Neural progenitor cell (in vitro differentiated cells): ENCODE results near the gene ZBED5. TPM values are rescaled to one million over a fixed set of nuclear protein-coding genes. Genes with fewer than 3 reads are reported as not detected.

Experiments
- DNase-seq: peaks from one replicate; pipeline ENCODE4 v3.0.0-alpha.2; 2016; ENCODE audit warnings: low spot score
- H2AFZ ChIP-seq: fragments of 200-600 bp; sonication (generic); replicated peaks from 2 replicates; pipeline ENCODE4 v1.6.1; 2016; ENCODE audit warnings: antibody characterized with exemption
- H3F3A ChIP-seq: fragments of 200-600 bp; sonication (generic); 2 replicates; pipeline ENCODE4 v1.6.1; 2016; ENCODE audit warnings: antibody characterized with exemption, low read depth
- H3K27ac ChIP-seq: fragments of 200-600 bp; sonication (generic); 2 replicates; pipeline ENCODE4 v1.5.1; 2016; ENCODE audit warnings: mild to moderate bottlenecking
- H3K27me3 ChIP-seq: fragments of 200-600 bp; sonication (generic); 2 replicates; pipeline ENCODE4 v1.6.1; 2016; ENCODE audit warnings: mild to moderate bottlenecking, moderate library complexity
- H3K36me3 ChIP-seq: fragments of 200-600 bp; sonication (generic); 2 replicates; pipeline ENCODE4 v1.5.1; 2016
- H3K4me1 ChIP-seq: fragments of 200-600 bp; sonication (generic); 2 replicates; pipeline ENCODE4 v1.6.1; 2016; ENCODE audit warnings: mixed run types
- H3K4me2 ChIP-seq: fragments of 200-600 bp; sonication (generic); 2 replicates; pipeline ENCODE4 v1.6.1; 2016
- H3K4me3 ChIP-seq: fragments of 200-600 bp; sonication (generic); 2 replicates; pipeline ENCODE4 v1.5.1; 2016
- H3K79me2 ChIP-seq: fragments of 200-600 bp; sonication (generic); 2 replicates; pipeline ENCODE4 v1.6.1; 2016; ENCODE audit warnings: low read depth
- H3K9ac ChIP-seq: fragments of 200-600 bp; sonication (generic); 2 replicates; pipeline ENCODE4 v1.6.1; 2016
- H3K9me3 ChIP-seq: fragments of 200-600 bp; sonication (generic); 2 replicates; pipeline ENCODE4 v1.5.1; 2016; ENCODE audit warnings: low read depth
- H4K20me1 ChIP-seq: fragments of 200-600 bp; sonication (generic); 2 replicates; pipeline ENCODE4 v1.6.1; 2016; ENCODE audit warnings: low read depth
- H3K27ac Mint-ChIP-seq: 3 replicates; pipeline ENCODE4 v1.8.0; 2021; ENCODE audit warnings: mixed read lengths
- H3K27me3 Mint-ChIP-seq: 2 replicates; pipeline ENCODE4 v1.8.0; 2022; ENCODE audit warnings: low read depth, mild to moderate bottlenecking, inconsistent platforms, moderate library complexity, mixed read lengths; ENCODE audit not compliant: insufficient read depth
- H3K36me3 Mint-ChIP-seq: 3 replicates; pipeline ENCODE4 v1.8.0; 2021; ENCODE audit warnings: mixed read lengths
- H3K4me1 Mint-ChIP-seq: 3 replicates; pipeline ENCODE4 v1.8.0; 2021; ENCODE audit warnings: mixed read lengths
- H3K4me3 Mint-ChIP-seq: 3 replicates; pipeline ENCODE4 v1.8.0; 2021; ENCODE audit warnings: mild to moderate bottlenecking, moderate library complexity, mixed read lengths
- H3K9me3 Mint-ChIP-seq: 3 replicates; pipeline ENCODE4 v1.8.0; 2020; ENCODE audit warnings: mixed read lengths
- EZH2 ChIP-seq: fragments of 200-600 bp; sonication (generic); IDR thresholded peaks from 2 replicates; pipeline ENCODE4 v1.6.1; 2017; ENCODE audit warnings: antibody characterized with exemption, mild to moderate bottlenecking, moderate library complexity
- EZH2phosphoT487 ChIP-seq: fragments of 200-600 bp; sonication (generic); IDR thresholded peaks from 2 replicates; pipeline ENCODE4 v1.6.1; 2017; ENCODE audit warnings: antibody characterized with exemption
- total RNA-seq: library from RNA; depleted of rRNA; stranded (reverse); fragments of >200 nt; gene quantifications from 2 replicates; pipeline ENCODE4 v1.2.3, GENCODE V29; 2015; ENCODE audit warnings: low replicate concordance
- TF ChIP-seq, protein P1 (sequence below): fragments of 200-600 bp; sonication (generic); IDR thresholded peaks from 2 replicates; pipeline ENCODE4 v1.5.1; 2017; ENCODE audit warnings: antibody characterized with exemption, mild to moderate bottlenecking

The ZBED5 gene
- total RNA-seq, 1 donor from 2014 or later: 87.9 TPM

DNA sequence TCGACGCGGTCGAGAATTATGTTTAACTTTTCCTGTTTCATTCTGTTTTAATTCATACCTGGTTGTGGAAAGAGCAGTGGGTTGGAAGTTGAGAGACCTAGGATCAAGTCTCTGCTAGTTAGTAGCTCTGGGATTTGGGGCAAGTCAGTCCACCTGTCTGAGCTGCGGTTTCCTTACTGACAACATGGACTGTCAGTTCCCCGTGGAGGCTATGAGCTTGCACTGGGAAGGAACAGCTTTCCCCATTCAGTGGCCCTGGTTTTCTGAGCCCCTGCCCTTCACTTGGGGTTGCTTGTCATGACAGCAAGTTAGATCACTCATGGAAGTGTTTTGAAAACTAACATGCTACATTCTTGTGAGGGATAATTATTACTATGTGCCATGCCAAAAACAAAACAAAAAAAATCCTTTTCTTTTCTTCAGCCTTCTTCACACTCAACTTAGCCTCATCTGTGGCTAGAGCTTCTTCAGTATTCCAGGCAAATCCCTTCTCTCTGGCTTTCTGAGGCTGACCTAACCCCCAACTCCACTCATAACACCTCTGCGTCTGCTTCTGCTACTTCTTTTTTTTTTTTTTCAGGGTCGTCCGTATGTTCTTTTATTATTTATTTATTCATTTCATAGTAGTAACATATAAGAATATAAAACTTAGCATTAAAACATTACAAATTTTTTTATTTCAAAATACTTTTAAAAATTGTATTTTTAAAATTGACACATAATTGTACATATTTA, 43.0 kb upstream of the ZBED5 start:
- no peak overlapping the region for H3K4me3 ChIP-seq
- Mint-ChIP-seq H3K27me3 (no peaks in the 10 kb centered on the region), H3K9me3 (no peaks in the 10 kb centered on the region), H3K4me3 (no peak overlapping the region), H3K4me1 (peaks cover 30% of the 10 kb centered on the region), H3K27ac (peak overlapping the region; percentile 46), H3K36me3 (peaks cover 2% of the 10 kb centered on the region)
- no peak overlapping the region for H3K4me2 ChIP-seq
- no peak overlapping the region for H3K9ac ChIP-seq
- H3F3A ChIP-seq: no peaks in the 10 kb centered on the region
- H3K9me3 ChIP-seq: no peaks in the 10 kb centered on the region
- no peaks in the 10 kb centered on the region for H3K79me2 ChIP-seq
- H3K27ac ChIP-seq: no peak overlapping the region
- DNase-seq: no peak
- no peaks in the 10 kb centered on the region for H3K4me1 ChIP-seq
- TF ChIP-seq, protein P1, sequence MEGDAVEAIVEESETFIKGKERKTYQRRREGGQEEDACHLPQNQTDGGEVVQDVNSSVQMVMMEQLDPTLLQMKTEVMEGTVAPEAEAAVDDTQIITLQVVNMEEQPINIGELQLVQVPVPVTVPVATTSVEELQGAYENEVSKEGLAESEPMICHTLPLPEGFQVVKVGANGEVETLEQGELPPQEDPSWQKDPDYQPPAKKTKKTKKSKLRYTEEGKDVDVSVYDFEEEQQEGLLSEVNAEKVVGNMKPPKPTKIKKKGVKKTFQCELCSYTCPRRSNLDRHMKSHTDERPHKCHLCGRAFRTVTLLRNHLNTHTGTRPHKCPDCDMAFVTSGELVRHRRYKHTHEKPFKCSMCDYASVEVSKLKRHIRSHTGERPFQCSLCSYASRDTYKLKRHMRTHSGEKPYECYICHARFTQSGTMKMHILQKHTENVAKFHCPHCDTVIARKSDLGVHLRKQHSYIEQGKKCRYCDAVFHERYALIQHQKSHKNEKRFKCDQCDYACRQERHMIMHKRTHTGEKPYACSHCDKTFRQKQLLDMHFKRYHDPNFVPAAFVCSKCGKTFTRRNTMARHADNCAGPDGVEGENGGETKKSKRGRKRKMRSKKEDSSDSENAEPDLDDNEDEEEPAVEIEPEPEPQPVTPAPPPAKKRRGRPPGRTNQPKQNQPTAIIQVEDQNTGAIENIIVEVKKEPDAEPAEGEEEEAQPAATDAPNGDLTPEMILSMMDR: no peak
- no peaks in the 10 kb centered on the region for H4K20me1 ChIP-seq
- H3K27me3 ChIP-seq: no peaks in the 10 kb centered on the region
- H2AFZ ChIP-seq: peak overlapping the region; percentile 4
- H3K36me3 ChIP-seq: no peaks in the 10 kb centered on the region

DNA sequence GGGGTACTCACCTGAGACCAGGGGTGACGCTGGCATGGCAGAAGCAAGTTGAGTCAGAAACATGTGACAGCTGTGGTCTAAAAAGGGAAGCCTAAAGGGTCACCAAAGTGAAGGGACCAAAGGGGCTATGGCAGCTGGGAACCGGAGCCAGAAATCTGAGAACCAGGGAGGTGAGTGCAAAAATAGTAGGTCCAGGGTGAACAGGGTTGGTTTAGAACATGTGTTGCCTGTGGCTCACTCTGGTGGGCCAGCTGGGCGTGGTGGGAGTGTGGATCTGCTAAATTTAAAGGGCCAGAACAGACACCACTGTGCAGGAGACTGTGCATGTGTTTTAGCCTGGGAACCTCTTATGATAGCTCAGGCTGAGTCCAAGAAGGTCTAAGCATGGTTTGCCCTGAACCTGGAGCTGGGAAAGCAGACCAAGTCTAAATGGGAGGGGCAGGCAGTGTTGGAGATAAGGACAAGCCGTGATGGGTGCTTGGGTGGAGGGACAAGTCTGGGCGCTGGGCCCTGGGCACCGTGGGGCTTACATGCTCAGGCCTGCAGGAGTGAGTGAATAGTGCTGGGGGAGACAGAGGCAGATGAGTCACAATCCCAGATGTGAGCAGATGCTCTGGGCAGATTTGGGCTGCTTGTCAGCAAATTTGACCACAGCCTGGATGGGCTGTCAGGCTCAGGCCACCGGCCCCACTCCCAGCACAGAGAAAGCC, 41.4 kb upstream of the ZBED5 start:
- Histone ChIP-seq H4K20me1 (no peaks in the 10 kb centered on the region), H3K27me3 (no peaks in the 10 kb centered on the region), H3F3A (no peaks in the 10 kb centered on the region), H2AFZ (no peak overlapping the region), H3K4me1 (no peaks in the 10 kb centered on the region), H3K9ac (no peak overlapping the region), H3K4me2 (no peak overlapping the region), H3K4me3 (no peak overlapping the region), H3K9me3 (no peaks in the 10 kb centered on the region), H3K36me3 (no peaks in the 10 kb centered on the region), H3K27ac (no peak overlapping the region), H3K79me2 (no peaks in the 10 kb centered on the region)
- Mint-ChIP-seq H3K36me3 (peaks cover 2% of the 10 kb centered on the region), H3K9me3 (no peaks in the 10 kb centered on the region), H3K4me3 (no peak overlapping the region), H3K27ac (no peak overlapping the region), H3K27me3 (no peaks in the 10 kb centered on the region), H3K4me1 (peaks cover 30% of the 10 kb centered on the region)
- DNase-seq: no peak
- TF ChIP-seq, protein P1: no peak
- TF ChIP-seq EZH2phosphoT487: no peak
- no peak for TF ChIP-seq EZH2

- H3K79me2 ChIP-seq: no peaks in the 10 kb centered on the region
- H3K9ac ChIP-seq: no peak overlapping the region
- Mint-ChIP-seq H3K27ac (no peak overlapping the region), H3K4me1 (peaks cover 30% of the 10 kb centered on the region), H3K9me3 (no peaks in the 10 kb centered on the region), H3K36me3 (peaks cover 2% of the 10 kb centered on the region), H3K27me3 (no peaks in the 10 kb centered on the region), H3K4me3 (no peak overlapping the region)
- H3K4me2 ChIP-seq: no peak overlapping the region
- TF ChIP-seq EZH2phosphoT487: no peak
- TF ChIP-seq EZH2: no peak
- TF ChIP-seq, protein P1: no peak
- H4K20me1 ChIP-seq: no peaks in the 10 kb centered on the region
- no peak for DNase-seq
- no peaks in the 10 kb centered on the region for H3K9me3 ChIP-seq
- no peaks in the 10 kb centered on the region for H3K27me3 ChIP-seq
- H2AFZ ChIP-seq: no peak overlapping the region
- no peaks in the 10 kb centered on the region for H3K4me1 ChIP-seq
- H3K36me3 ChIP-seq: no peaks in the 10 kb centered on the region
- no peaks in the 10 kb centered on the region for H3F3A ChIP-seq
- no peak overlapping the region for H3K27ac ChIP-seq
- no peak overlapping the region for H3K4me3 ChIP-seq
Observed at GRCh38 chr11:10898763-10899025, 40.8 kb upstream of the ZBED5 start.
